HEK293 (cell line): Measurements from ENCODE around the gene LRRC32.

Source experiments
- CTCF ChIA-PET: fragments of 350-600 bp; formaldehyde crosslinking; extraction: SDS; loops from one replicate; lab custom pipeline; 2021; ENCODE audit warnings: antibody characterized with exemption; lab: Yijun Ruan, JAX
- POLR2A ChIA-PET: fragments of 300-600 bp; formaldehyde crosslinking; extraction: SDS; loops from one replicate; lab custom pipeline; 2020; ENCODE audit warnings: antibody characterized with exemption, inconsistent platforms; lab: Yijun Ruan, JAX
- H3K27ac ChIP-seq: fragments of 200-500 bp; sonication (Bioruptor generic); 2 replicates; pipeline ENCODE4 v1.5.1; 2014; ENCODE audit warnings: low read depth, low read length, control low read depth, inconsistent platforms; ENCODE audit errors: extremely low read depth
- H3K36me3 ChIP-seq, 2 experiments: fragments of 200-500 bp in 1 of 2; sonication (Bioruptor generic) in 1 of 2; 1 replicate in 1 of 2; 2 replicates in 1 of 2; pipeline ENCODE4 v1.5.1; 2014 to 2017; ENCODE audit warnings: inconsistent platforms in 2 of 2, low read length in 2 of 2; ENCODE audit not compliant: control insufficient read depth in 2 of 2, insufficient read depth in 1 of 2
- H3K4me1 ChIP-seq: fragments of 200-500 bp; sonication (Bioruptor generic); 2 replicates; pipeline ENCODE4 v1.5.1; 2014; ENCODE audit warnings: mild to moderate bottlenecking, low read length, inconsistent platforms; ENCODE audit not compliant: control insufficient read depth, insufficient read depth
- H3K4me3 ChIP-seq: 2 replicates; pipeline ENCODE4 v1.5.1; 2011; ENCODE audit warnings: low read depth, mild to moderate bottlenecking, control low read depth, low read length, moderate library complexity
- H3K9me3 ChIP-seq: fragments of 200-500 bp; sonication (Bioruptor generic); 2 replicates; pipeline ENCODE4 v1.5.1; 2014; ENCODE audit warnings: low read depth, low read length, inconsistent platforms; ENCODE audit not compliant: control insufficient read depth, insufficient read depth
- CTCF ChIP-seq: fragments of 450-650 bp; formaldehyde crosslinking; IDR thresholded peaks from 2 replicates; pipeline ENCODE4 v1.5.1; 2016; ENCODE audit warnings: missing biosample characterization, missing genetic modification characterization
- GLIS1 ChIP-seq: fragments of 450-650 bp; formaldehyde crosslinking; IDR thresholded peaks from 2 replicates; pipeline ENCODE4 v1.5.1; 2016; ENCODE audit warnings: missing biosample characterization, missing genetic modification characterization
- GLIS2 ChIP-seq: fragments of 450-650 bp; formaldehyde crosslinking; IDR thresholded peaks from 2 replicates; pipeline ENCODE4 v1.5.1; 2016; ENCODE audit warnings: missing biosample characterization, missing genetic modification characterization
- HOXC10 ChIP-seq: sonication (generic); formaldehyde crosslinking; IDR thresholded peaks from 2 replicates; pipeline ENCODE4 v1.8.1; 2023; ENCODE audit warnings: mild to moderate bottlenecking, missing genetic modification reagents
- KLF8 ChIP-seq: fragments of 450-650 bp; formaldehyde crosslinking; IDR thresholded peaks from 2 replicates; pipeline ENCODE4 v1.5.1; 2016; ENCODE audit warnings: missing biosample characterization, missing genetic modification characterization
- MYNN ChIP-seq: fragments of 450-650 bp; formaldehyde crosslinking; IDR thresholded peaks from 2 replicates; pipeline ENCODE4 v1.5.1; 2016; ENCODE audit warnings: missing biosample characterization, missing genetic modification characterization, borderline replicate concordance
- REPIN1 ChIP-seq: fragments of 450-650 bp; formaldehyde crosslinking; IDR thresholded peaks from 2 replicates; pipeline ENCODE4 v1.5.1; 2017; ENCODE audit warnings: missing biosample characterization, missing genetic modification characterization, low read depth
- SP2 ChIP-seq: fragments of 450-650 bp; formaldehyde crosslinking; IDR thresholded peaks from 2 replicates; pipeline ENCODE4 v1.5.1; 2016; ENCODE audit warnings: missing biosample characterization, missing genetic modification characterization
- SP7 ChIP-seq: fragments of 450-650 bp; formaldehyde crosslinking; IDR thresholded peaks from 2 replicates; pipeline ENCODE4 v1.5.1; 2016; ENCODE audit warnings: missing biosample characterization, missing genetic modification characterization
- ZEB2 ChIP-seq: fragments of 450-650 bp; formaldehyde crosslinking; IDR thresholded peaks from 2 replicates; pipeline ENCODE4 v1.5.1; 2016; ENCODE audit warnings: missing biosample characterization, missing genetic modification characterization
- ZFP3 ChIP-seq: fragments of 450-650 bp; formaldehyde crosslinking; IDR thresholded peaks from 2 replicates; pipeline ENCODE4 v1.5.1; 2016; ENCODE audit warnings: low read depth, missing biosample characterization, missing genetic modification characterization
- ZFP37 ChIP-seq: fragments of 450-650 bp; formaldehyde crosslinking; IDR thresholded peaks from 2 replicates; pipeline ENCODE4 v1.5.1; 2016; ENCODE audit warnings: missing biosample characterization, missing genetic modification characterization
- ZNF175 ChIP-seq: fragments of 450-650 bp; formaldehyde crosslinking; IDR thresholded peaks from 2 replicates; pipeline ENCODE4 v1.5.1; 2016; ENCODE audit warnings: missing biosample characterization, missing genetic modification characterization
- ZNF184 ChIP-seq: fragments of 450-650 bp; IDR thresholded peaks from 2 replicates; pipeline ENCODE4 v1.5.1; 2018; ENCODE audit warnings: missing biosample characterization, mild to moderate bottlenecking, missing genetic modification characterization
- ZNF221 ChIP-seq: fragments of 450-650 bp; formaldehyde crosslinking; IDR thresholded peaks from 2 replicates; pipeline ENCODE4 v1.5.1; 2017; ENCODE audit warnings: missing biosample characterization, missing genetic modification characterization, borderline replicate concordance
- ZNF239 ChIP-seq: fragments of 450-650 bp; formaldehyde crosslinking; IDR thresholded peaks from 2 replicates; pipeline ENCODE4 v1.5.1; 2016; ENCODE audit warnings: missing biosample characterization, missing genetic modification characterization
- ZNF350 ChIP-seq: fragments of 450-650 bp; formaldehyde crosslinking; IDR thresholded peaks from 2 replicates; pipeline ENCODE4 v1.5.0; 2017; ENCODE audit warnings: missing biosample characterization, mild to moderate bottlenecking, missing genetic modification characterization
- ZNF354C ChIP-seq: fragments of 450-650 bp; formaldehyde crosslinking; IDR thresholded peaks from 2 replicates; pipeline ENCODE4 v1.5.1; 2016; ENCODE audit warnings: missing biosample characterization, missing genetic modification characterization, low read depth, borderline replicate concordance
- ZNF449 ChIP-seq: fragments of 450-650 bp; formaldehyde crosslinking; IDR thresholded peaks from 2 replicates; pipeline ENCODE4 v1.5.1; 2017; ENCODE audit warnings: missing biosample characterization, mild to moderate bottlenecking, missing genetic modification characterization, moderate library complexity
- ZNF48 ChIP-seq: fragments of 450-650 bp; formaldehyde crosslinking; IDR thresholded peaks from 2 replicates; pipeline ENCODE4 v1.5.1; 2016; ENCODE audit warnings: missing biosample characterization, missing genetic modification characterization
- ZNF513 ChIP-seq: fragments of 450-650 bp; IDR thresholded peaks from 2 replicates; pipeline ENCODE4 v1.5.1; 2018; ENCODE audit warnings: missing biosample characterization, missing genetic modification characterization
- ZNF518A ChIP-seq: fragments of 450-650 bp; formaldehyde crosslinking; conservative IDR thresholded peaks from 2 replicates; pipeline ENCODE4 v1.5.1; 2016; ENCODE audit warnings: low read depth, missing biosample characterization, missing genetic modification characterization
- ZNF571 ChIP-seq: fragments of 450-650 bp; formaldehyde crosslinking; IDR thresholded peaks from 2 replicates; pipeline ENCODE4 v1.5.0; 2017; ENCODE audit warnings: missing biosample characterization, missing genetic modification characterization
- ZNF747 ChIP-seq: fragments of 450-650 bp; formaldehyde crosslinking; IDR thresholded peaks from 2 replicates; pipeline ENCODE4 v1.5.1; 2016; ENCODE audit warnings: missing biosample characterization, missing genetic modification characterization
- ZSCAN4 ChIP-seq: fragments of 450-650 bp; formaldehyde crosslinking; IDR thresholded peaks from 2 replicates; pipeline ENCODE4 v1.5.1; 2017; ENCODE audit warnings: missing biosample characterization, missing genetic modification characterization

LRRC32 gene

GRCh38 chr11:76623884-76624419, 46.6 kb downstream of the LRRC32 start:
- ChIA-PET CTCF (interaction anchor here (0.7 kb wide), 1 partner anchor 92 kb away, joined by 3 read pairs; no protein-coding TSS in a partner anchor), POLR2A (interaction anchor here (0.6 kb wide), 1 partner anchor 49 kb away, joined by 6 read pairs; no protein-coding TSS in a partner anchor)
- Histone ChIP-seq H3K27ac (no peak overlapping the region), H3K36me3 (no peaks in the 10 kb centered on the region), H3K4me3 (no peak overlapping the region), H3K9me3 (no peaks in the 10 kb centered on the region), H3K4me1 (no peaks in the 10 kb centered on the region)
- TF ChIP-seq ZNF571 (tag by site-specific recombination) (no peak), KLF8 (no peak), MYNN (tag by site-specific recombination) (no peak), ZNF354C (tag by site-specific recombination) (no peak), REPIN1 (tag by site-specific recombination) (no peak), HOXC10 (CRISPR knock-in tag) (no peak), ZFP37 (tag by site-specific recombination) (no peak), GLIS1 (no peak), ZNF175 (tag by site-specific recombination) (no peak), ZSCAN4 (tag by site-specific recombination) (no peak), GLIS2 (tag by site-specific recombination) (no peak), ZNF184 (tag by site-specific recombination) (no peak), SP7 (tag by site-specific recombination) (no peak), ZEB2 (no peak), ZNF221 (tag by site-specific recombination) (no peak), ZNF747 (no peak), CTCF (tag by site-specific recombination) (no peak), ZNF239 (tag by site-specific recombination) (no peak), ZNF513 (no peak)

- Histone ChIP-seq H3K36me3 (no peaks in the 10 kb centered on the region), H3K4me1 (no peaks in the 10 kb centered on the region), H3K9me3 (no peaks in the 10 kb centered on the region), H3K27ac (no peak overlapping the region), H3K4me3 (no peak overlapping the region)
- CTCF ChIA-PET = no interaction called here
- POLR2A ChIA-PET = no interaction called here
- no peak for TF ChIP-seq ZFP3
- TF ChIP-seq SP2 (tag by site-specific recombination) = no peak
- TF ChIP-seq ZNF350 (tag by site-specific recombination) = no peak
- no peak for TF ChIP-seq ZNF449
- TF ChIP-seq ZNF518A (tag by site-specific recombination) = no peak
- no peak for TF ChIP-seq ZNF48 (tag by site-specific recombination)
- no peak for TF ChIP-seq ZNF239 (tag by site-specific recombination)
Observed at GRCh38 chr11:76623171-76623883, 47.2 kb downstream of the LRRC32 start.
